HG02571 (cell line): ENCODE results near the gene COL10A1.
A peak's percentile ranks its signal among the peaks of the same experiment; 100 is the strongest.
"Not testable (repeated sequence)": the region's sequence is repeated elsewhere in the genome, so short reads cannot be mapped to it uniquely, and the experiment has no call there.

Source experiments
- ATAC-seq: cut with Tn5 transposase; IDR thresholded peaks from one replicate; pipeline ENCODE4 v1.9.1; 2021; ENCODE audit warnings: mild to moderate bottlenecking, moderate library complexity; ENCODE audit not compliant: unreplicated experiment

COL10A1 gene

DNA sequence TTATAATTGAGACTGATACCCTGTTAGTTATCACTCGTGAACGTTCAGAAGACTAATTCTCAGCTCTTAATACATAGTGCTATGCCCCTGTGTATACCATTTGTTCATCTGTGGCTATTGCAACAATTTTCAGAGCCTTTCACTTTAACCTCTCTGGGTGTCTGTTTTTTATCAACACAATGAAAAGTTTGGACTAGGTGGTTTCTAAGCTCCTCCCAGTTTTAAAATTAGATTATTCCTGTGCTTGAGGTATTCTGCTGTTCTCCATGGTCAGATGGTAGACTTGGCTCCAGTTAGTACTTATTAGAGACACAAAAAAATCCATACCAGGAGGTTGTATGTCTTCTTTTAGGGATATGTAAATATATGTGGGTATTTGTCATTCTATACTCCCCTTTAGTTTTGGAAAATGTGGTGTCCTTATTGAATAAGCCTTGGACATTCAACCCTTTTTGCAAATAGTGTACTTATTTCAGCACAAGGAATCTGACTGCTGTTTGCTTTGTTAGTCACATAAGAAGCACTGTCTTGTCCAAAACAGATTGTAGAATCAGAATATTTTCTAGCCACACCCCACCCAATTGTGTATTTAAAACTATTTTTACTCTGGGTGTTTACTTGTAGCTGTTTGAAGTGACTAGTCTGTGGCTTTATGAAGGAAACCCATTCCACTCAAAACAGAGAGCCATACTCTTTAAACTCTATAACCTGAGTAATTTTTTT is 2.0 kb upstream of the COL10A1 start:
- no peak for ATAC-seq

GRCh38 chr6:116120430-116120829 is 5.5 kb downstream of the COL10A1 start:
- no peak for ATAC-seq

GRCh38 chr6:116118608-116119007 is 7.3 kb downstream of the COL10A1 start:
- ATAC-seq, result no peak

DNA sequence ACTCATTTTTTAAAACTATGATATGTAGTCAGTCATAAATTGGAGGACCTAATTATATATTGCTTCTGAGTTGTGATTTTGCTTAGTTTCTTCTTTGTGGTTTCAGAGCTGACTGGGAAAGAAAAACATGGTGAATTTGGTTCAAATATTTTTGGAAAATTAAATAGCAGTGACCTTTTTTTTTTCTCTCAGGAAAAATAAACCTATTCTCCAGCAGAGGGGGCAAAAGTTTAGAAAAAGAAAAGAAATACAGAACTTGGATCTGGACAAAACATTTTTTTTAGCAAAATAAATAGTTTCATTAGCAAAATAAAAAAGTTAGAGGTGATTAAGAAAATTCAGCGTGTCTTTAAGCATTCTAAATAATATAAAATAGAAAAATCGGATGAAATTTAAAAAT is 10.2 kb downstream of the COL10A1 start:
- ATAC-seq, result no peak

DNA sequence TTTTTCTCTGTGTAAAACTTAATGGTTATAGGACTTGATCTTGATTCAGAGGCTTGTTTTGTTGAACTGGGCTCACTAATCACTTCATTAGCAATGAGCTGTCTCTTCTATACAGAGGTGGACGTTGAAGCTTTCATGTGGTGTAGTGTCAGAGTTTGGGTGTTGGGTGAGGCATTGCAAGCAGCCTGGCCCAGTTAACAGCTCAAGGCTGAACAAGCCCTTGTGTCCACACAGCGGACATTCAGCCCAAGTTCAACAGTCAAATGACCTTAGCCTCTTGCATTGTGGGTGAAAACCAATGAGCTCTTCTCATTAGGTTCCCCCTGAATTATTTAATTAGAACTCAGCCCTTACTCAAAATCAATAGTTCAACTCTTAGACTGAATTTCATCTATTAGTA is 12.5 kb downstream of the COL10A1 start:
- no peak for ATAC-seq

DNA sequence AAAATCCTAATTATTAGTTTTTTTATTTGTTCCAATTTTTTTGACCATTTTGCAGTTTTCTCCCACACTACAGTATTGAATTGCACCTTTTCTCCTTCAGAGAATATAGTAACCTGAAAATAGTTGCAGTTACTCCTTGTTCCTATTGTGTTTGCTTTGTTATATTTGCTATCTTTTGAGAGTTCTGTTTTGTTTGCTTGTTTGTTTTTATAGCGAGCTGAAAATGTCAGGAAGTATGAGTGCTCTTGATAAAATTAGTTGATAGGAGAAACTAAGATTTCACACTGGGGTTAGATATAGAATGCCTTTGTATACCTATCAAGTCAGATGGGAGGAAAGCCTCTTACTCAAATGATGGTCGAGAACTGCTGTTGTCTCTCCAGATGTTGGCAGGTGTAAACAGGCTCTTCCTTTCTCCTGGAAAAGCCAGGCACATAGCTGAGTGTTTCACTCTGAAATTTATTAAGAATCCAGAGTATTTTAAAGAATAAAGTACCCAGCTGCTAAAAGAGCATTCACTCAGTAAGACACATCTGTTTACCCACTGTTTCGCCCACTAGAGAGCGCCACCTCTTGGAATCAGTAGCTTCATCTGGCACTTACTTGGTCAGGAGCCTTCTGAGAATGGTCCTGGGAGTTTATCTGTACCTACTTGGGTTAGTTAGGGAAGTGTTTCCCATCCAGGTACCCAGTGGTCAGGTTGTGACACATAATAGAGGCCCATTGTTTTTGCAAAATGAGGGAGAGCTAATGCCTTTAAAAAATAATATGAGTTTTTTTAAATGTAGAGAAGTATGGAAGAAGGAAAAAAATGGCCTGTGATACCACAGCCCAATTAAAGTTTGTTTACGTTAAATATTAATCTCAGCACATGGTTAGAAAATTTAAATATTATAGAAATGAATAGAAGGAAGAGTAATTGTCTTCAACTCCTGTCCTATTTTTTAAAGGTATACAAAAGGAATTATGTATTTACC is 14.1 kb downstream of the COL10A1 start:
- ATAC-seq, result peak; percentile 74

DNA sequence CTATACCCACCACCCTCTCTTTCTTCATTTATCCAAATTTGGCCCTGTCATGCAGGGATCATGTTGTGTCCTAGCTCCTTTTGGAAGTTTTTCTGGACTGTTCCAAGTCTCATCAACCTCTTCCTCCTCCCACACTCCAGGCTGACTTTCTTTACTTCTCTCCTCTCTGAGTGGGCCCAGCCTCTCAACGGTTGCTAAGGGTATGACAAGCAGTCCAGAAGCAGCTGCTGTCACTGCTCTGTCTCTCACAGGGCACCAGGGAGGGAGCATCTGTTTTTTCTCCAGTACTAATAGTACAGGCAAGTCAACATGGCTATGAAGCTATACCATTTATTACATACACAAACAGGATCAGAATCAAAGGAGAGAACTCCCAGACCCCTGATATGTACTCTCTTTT is 17.1 kb downstream of the COL10A1 start:
- no peak for ATAC-seq

GRCh38 chr6:116106146-116106545 is 19.8 kb downstream of the COL10A1 start:
- ATAC-seq, result no peak

DNA sequence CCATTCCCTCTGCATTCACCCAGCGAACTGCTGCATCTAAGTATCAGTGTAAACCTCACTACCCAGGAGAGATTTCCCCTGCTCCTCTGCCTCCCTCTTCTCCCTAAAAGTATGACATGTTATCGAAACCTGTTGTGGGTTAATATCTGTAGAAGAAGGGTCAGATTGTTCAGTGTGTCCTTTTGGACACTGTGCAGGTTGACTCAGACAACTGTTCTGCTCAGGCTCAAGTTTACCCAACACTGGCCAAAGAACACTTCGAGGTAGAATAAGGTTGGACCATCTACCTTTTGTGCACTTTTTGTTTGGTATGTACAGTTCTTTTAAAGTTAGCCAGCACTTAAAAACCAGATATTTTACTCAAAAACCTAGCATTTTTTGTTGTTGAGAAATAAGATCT is 20.7 kb downstream of the COL10A1 start:
- ATAC-seq, result no peak

- no peak for ATAC-seq
Measured at GRCh38 chr6:116104636-116105035, 21.3 kb downstream of the COL10A1 start.

DNA sequence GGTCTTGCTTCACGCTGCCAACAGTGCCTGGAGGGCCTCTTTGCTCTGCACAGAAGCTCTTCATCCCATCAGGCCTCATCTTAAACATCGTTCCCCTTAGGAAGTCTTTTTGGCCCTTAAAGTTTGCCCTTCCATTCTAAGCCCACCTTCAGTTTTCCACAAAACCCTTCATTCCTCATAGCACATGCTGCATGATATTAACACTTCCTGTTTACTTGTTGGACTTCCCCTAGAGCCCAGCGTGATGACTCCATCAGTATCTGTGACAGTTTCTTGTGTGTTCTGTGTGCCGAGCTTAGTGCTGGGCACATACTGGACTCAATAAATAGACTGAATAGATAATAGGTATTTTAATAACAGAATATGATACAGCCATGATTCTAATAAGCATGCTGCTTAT is 23.1 kb downstream of the COL10A1 start:
- ATAC-seq, result no peak

GRCh38 chr6:116101790-116102189 is 24.1 kb downstream of the COL10A1 start:
- ATAC-seq, result no peak

DNA sequence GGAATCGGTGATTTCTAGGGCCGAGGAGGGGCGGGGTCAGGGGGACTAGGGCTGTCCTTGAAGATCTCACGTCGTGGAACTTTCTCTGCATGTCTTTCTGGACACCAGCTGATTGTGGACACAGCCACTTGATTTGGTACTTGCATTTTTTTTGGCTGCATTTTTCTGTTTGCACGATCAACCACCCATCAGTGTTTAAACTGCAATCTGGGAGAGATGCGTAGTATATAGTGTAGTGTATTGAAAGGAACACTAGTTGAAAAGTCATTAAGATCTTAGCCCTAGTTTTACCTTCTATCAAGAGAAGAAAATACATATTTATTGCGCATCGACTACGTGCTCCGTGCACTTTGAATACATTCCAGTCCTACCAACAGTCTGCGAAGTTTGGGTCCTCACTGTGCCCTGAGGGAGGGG is 24.6 kb downstream of the COL10A1 start:
- no peak for ATAC-seq

DNA sequence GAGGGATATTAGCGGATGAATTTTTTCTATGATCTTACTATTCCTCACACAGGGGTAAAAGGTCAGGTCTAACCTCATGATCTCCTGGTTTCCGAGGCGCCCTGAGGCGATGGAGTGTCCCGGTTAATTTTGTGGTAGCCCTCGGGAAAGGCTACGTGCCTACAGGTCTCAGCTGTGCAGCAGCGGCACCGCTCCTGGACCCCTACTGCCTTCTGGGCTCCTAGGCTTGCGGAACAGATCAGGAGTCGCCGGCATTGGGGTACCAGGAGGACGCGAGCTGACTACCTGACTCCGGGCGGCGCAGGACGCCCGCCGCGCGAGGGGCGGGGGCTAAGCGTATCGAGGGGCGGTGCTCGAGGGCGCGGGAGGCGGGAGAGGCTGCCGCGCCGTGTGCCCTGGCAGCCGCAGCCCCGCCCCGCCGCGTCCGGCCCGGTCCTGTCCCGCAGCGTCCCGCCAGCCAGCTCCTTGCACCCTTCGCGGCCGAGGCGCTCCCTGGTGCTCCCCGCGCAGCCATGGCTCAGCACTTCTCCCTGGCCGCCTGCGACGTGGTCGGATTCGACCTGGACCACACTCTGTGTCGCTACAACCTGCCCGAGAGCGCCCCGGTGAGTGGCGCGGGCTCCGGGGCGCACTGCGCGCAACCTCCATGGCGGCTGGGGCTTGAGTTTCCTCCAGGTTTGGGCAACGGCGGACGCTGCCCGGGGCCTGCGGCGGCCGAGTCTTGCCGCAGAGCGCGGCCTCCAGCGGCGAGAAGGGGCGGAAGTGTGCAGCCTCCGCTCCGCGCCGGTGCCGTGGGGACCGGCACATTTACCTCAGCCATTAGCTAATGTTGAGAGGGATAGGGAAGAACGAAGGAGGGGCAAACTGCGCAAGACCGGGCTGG is 25.3 kb downstream of the COL10A1 start, which contains the start of gene NT5DC1:
TSS of gene NT5DC1 (plus strand) at position 435 of the 883 bp plus-strand sequence. CDS start at position 513, 78 bp downstream.
- peak; percentile 85 for ATAC-seq

GRCh38 chr6:116099036-116099435 is 26.9 kb downstream of the COL10A1 start:
- no peak for ATAC-seq

GRCh38 chr6:116096979-116097816 is 28.7 kb downstream of the COL10A1 start:
- ATAC-seq, result no peak

- ATAC-seq, result not testable (repeated sequence)
Measured at GRCh38 chr6:116096048-116096759, 29.7 kb downstream of the COL10A1 start.

- ATAC-seq, result no peak
Measured at GRCh38 chr6:116094041-116094440, 31.9 kb downstream of the COL10A1 start.

DNA sequence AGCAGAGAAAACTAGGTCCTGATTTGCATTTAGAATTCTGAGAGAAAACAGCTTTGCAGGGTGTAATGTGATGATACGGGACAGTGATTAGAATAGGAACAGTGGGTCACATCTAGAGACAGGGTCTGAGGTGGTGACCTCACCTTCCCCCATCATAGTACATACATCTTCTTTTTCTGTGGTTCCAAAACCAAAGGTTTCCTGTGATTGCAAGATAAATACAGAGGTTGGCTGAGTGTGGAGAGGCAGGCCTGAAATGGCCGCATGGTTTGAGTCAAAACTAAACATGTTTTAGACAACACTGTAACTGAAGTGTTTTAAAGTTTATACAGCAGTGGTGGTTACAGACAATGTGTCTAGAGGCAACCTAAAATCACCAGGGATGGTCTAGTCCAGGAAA is 35.7 kb downstream of the COL10A1 start:
- ATAC-seq, result no peak
